ENCODE data around the gene BRD1. TPM values are rescaled to one million over a fixed set of nuclear protein-coding genes. Genes with fewer than 3 reads are reported as not detected.
A peak's percentile ranks its signal among the peaks of the same experiment; 100 is the strongest.

The BRD1 gene
- total RNA-seq, 1 donor from 2014 or later = 35.1 TPM

DNA sequence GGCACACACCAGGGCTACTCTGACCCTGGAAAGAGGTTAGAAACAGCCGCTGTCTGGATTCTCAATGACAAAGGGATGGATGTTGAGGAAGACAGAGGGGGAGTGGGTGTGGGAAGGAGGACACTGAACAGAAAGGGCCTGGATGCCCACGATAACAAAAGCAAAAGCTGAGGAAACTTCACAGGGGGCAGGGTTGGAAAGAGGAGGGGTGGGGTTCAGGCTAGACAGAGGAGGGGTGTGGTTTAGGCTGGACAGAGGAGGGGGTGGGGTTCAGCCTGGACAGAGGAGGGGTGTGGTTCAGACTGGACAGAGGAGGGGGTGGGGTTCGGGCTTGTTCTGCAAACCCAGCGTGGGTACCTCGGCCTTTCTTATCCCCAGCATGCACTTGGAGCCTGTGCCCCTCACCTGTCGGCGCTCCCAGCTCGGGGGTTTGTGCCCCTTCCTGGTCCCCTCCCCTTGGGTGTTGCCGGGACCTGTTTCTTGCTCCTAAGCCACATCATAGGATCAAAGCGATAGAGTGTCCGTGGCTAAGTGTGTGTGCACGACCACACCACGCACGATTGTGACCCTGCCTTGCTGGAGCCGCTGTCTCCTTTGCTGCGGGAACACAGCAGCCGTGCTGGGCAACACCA, 75.6 kb downstream of the BRD1 start:
- Histone ChIP-seq H3K9me3 (no peaks in the 10 kb centered on the region), H3K36me3 (no peaks in the 10 kb centered on the region), H3K4me3 (no peak overlapping the region), H3K27me3 (no peaks in the 10 kb centered on the region), H3K27ac (no peak overlapping the region), H3K4me1 (no peaks in the 10 kb centered on the region)
- no peak for TF ChIP-seq POLR2A (IDR thresholded peaks at IDR 0.05)
- TF ChIP-seq POLR2AphosphoS5 (IDR thresholded peaks at IDR 0.05; ENCODE audit: insufficient read depth in 1 of 2, low read depth in 1 of 2) = no peak
- TF ChIP-seq, protein P1, sequence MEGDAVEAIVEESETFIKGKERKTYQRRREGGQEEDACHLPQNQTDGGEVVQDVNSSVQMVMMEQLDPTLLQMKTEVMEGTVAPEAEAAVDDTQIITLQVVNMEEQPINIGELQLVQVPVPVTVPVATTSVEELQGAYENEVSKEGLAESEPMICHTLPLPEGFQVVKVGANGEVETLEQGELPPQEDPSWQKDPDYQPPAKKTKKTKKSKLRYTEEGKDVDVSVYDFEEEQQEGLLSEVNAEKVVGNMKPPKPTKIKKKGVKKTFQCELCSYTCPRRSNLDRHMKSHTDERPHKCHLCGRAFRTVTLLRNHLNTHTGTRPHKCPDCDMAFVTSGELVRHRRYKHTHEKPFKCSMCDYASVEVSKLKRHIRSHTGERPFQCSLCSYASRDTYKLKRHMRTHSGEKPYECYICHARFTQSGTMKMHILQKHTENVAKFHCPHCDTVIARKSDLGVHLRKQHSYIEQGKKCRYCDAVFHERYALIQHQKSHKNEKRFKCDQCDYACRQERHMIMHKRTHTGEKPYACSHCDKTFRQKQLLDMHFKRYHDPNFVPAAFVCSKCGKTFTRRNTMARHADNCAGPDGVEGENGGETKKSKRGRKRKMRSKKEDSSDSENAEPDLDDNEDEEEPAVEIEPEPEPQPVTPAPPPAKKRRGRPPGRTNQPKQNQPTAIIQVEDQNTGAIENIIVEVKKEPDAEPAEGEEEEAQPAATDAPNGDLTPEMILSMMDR (IDR thresholded peaks at IDR 0.05) = no peak
- peak in 1 of 2 donors; percentile 71 for DNase-seq (ENCODE audit: extremely low spot score in 2 of 2)
- intact Hi-C loops (cut with DNase I) = no loop called here

DNA sequence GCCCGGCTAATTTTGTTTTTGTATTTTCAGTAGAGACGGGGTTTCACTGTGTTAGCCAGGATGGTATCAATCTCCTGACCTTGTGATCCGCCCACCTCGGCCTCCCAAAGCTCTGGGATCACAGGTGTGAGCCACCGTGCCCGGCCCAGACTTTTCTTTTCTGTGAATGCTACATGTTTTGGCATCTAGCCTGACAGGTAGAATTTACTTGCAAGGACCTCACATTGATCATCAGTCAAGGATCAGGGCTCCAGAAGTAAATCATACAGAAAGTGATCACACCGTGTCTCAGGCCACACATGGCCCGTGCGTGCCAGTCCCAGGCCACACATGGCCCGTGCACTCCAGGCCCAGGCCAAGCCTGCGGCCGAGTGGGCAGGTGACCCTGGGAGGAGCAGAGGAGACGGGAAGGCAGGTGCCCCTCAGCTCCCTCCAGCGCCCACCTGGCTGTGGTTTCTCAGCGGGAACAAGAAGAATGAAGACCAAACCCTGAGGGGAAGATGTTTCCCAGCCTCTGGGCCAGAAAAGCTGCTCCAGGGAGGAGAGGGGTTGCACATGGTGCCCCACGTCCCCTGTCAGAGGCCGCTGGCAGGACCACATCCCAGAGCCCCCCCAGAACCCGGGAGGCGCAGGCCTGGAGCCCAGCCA, 76.2 kb downstream of the BRD1 start:
- DNase-seq (ENCODE audit: extremely low spot score in 2 of 2) = peak in 1 of 2 donors; percentile 54
- TF ChIP-seq POLR2A (IDR thresholded peaks at IDR 0.05) (no peak), POLR2AphosphoS5 (IDR thresholded peaks at IDR 0.05; ENCODE audit: insufficient read depth in 1 of 2, low read depth in 1 of 2) (no peak)
- TF ChIP-seq, protein P1 (IDR thresholded peaks at IDR 0.05) = no peak

DNA sequence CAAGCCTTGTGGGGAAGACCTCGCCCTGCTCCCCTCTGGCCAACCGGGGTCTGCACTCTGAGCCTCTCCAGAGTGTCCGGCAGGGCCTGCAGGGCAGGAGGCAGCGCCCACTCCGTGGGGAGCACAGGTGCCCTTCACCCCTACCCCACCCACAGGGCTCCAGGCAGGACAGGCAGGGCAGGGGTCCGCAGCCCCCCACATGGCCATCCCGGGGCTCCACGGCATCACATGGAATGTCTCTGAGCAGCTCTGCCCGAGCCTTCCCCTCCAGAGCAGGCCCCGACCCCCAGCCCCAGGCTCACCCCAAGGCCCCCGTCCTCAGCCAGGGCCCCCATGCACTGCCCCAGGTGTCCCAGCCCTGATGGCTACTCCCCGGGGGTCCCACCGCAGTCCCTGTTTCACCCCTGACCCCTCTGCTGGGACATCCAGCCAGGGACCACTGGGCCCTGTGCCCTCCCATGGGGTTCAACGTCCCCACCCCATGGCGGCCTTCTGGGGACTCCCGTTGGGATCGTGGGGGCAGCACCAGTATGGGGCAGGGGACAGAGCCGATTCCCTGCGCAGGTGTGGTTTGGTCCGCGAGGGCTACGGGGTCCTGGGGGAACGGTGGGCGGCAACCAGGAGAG, 77.7 kb downstream of the BRD1 start:
- intact Hi-C loops (cut with DNase I) = no loop called here
- H3K27me3 ChIP-seq = no peaks in the 10 kb centered on the region
- no peak overlapping the region for H3K27ac ChIP-seq
- H3K9me3 ChIP-seq = no peaks in the 10 kb centered on the region
- H3K4me1 ChIP-seq = no peaks in the 10 kb centered on the region
- DNase-seq (ENCODE audit: extremely low spot score in 2 of 2) = peak in 1 of 2 donors; percentile 58
- no peak for TF ChIP-seq POLR2AphosphoS5 (IDR thresholded peaks at IDR 0.05; ENCODE audit: insufficient read depth in 1 of 2, low read depth in 1 of 2)
- TF ChIP-seq, protein P1 (IDR thresholded peaks at IDR 0.05) = no peak
- no peak for TF ChIP-seq POLR2A (IDR thresholded peaks at IDR 0.05)
- H3K4me3 ChIP-seq = no peak overlapping the region
- no peaks in the 10 kb centered on the region for H3K36me3 ChIP-seq

More for the DNA sequence above, 76.2 kb downstream of the BRD1 start:
- H3K27ac ChIP-seq = no peak overlapping the region
- no peaks in the 10 kb centered on the region for H3K36me3 ChIP-seq
- H3K9me3 ChIP-seq = no peaks in the 10 kb centered on the region
- intact Hi-C loops (cut with DNase I) = no loop called here
- no peaks in the 10 kb centered on the region for H3K27me3 ChIP-seq
- no peaks in the 10 kb centered on the region for H3K4me1 ChIP-seq
- H3K4me3 ChIP-seq = no peak overlapping the region

DNA sequence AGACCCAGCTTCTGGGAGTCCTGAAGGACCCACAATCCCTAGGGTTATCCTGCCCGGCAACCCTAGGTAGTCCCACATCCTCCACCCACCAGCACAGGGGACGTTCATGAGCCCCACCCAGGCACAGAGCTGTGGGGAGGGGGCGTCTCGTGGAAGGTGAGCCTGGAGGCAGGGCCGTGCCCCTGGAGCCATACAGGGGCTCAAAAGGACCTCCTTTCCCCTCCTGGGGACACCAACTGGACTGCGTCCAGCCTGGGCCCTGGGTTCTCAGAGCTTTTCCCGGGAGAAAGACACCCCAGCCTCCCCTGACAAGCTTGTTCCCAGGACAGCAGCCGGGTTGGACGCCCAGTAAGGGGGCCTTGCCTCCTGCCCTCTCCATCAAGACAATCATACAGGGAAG, 78.4 kb downstream of the BRD1 start:
- no peak for DNase-seq (ENCODE audit: extremely low spot score in 2 of 2)
- TF ChIP-seq POLR2AphosphoS5 (IDR thresholded peaks at IDR 0.05; ENCODE audit: insufficient read depth in 1 of 2, low read depth in 1 of 2) (no peak), POLR2A (IDR thresholded peaks at IDR 0.05) (no peak)
- TF ChIP-seq, protein P1 (IDR thresholded peaks at IDR 0.05) = no peak
- Histone ChIP-seq H3K36me3 (no peaks in the 10 kb centered on the region), H3K4me3 (no peak overlapping the region), H3K27ac (no peak overlapping the region), H3K4me1 (no peaks in the 10 kb centered on the region), H3K9me3 (no peaks in the 10 kb centered on the region), H3K27me3 (no peaks in the 10 kb centered on the region)
- intact Hi-C loops (cut with DNase I) = no loop called here

DNA sequence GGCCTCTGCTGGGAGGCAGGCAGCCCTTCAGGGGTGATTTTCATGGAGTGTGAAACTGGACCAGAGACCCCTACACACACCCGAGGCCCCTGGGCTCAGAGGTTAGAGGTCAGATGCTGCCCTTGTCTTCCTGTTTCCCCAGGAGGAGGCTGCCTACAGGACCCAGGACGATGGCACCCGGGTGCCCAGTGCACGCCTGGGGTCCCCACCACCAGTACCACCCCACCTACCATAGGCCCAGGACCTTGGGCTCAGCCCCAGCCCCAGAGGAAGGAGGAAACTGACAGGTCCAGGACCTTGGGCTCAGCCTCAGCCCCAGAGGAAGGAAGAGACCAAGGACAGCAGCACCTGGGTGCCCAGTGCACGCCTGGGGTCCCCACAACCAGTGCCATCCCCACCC, 79.2 kb downstream of the BRD1 start:
- no peak for TF ChIP-seq POLR2AphosphoS5 (IDR thresholded peaks at IDR 0.05; ENCODE audit: insufficient read depth in 1 of 2, low read depth in 1 of 2)
- TF ChIP-seq POLR2A (IDR thresholded peaks at IDR 0.05) = no peak
- TF ChIP-seq, protein P1 (IDR thresholded peaks at IDR 0.05) = no peak
- Histone ChIP-seq H3K9me3 (no peaks in the 10 kb centered on the region), H3K27ac (no peak overlapping the region), H3K4me1 (no peaks in the 10 kb centered on the region), H3K4me3 (no peak overlapping the region), H3K27me3 (no peaks in the 10 kb centered on the region), H3K36me3 (no peaks in the 10 kb centered on the region)
- no peak for DNase-seq (ENCODE audit: extremely low spot score in 2 of 2)
- intact Hi-C loops (cut with DNase I) = no loop called here
